OCI-LY1 (cell line): ENCODE data around the gene BET1.

Experiments
- H2AFZ ChIP-seq: fragments of 200-600 bp; sonication (generic), shearing (Covaris generic); 2 replicates; pipeline ENCODE4 v1.6.0; 2014; ENCODE audit warnings: antibody characterized with exemption, mild to moderate bottlenecking, low read length
- H3F3A ChIP-seq: fragments of 200-600 bp; sonication (generic), shearing (Covaris generic); 2 replicates; pipeline ENCODE4 v1.6.0; 2014; ENCODE audit warnings: mild to moderate bottlenecking, antibody characterized with exemption, low read length, moderate library complexity; ENCODE audit not compliant: insufficient read depth
- H3K27ac ChIP-seq: fragments of 200-600 bp; sonication (generic); 2 replicates; pipeline ENCODE4 v1.5.1; 2014; ENCODE audit warnings: low read length, mixed run types, mild to moderate bottlenecking, low read depth; ENCODE audit not compliant: poor library complexity, severe bottlenecking
- H3K27me3 ChIP-seq: fragments of 200-600 bp; sonication (generic); 2 replicates; pipeline ENCODE4 v1.6.0; 2014; ENCODE audit warnings: antibody characterized with exemption, mild to moderate bottlenecking, low read length, moderate library complexity; ENCODE audit not compliant: insufficient read depth
- H3K36me3 ChIP-seq: fragments of 200-600 bp; sonication (generic); 2 replicates; pipeline ENCODE4 v1.6.1; 2014; ENCODE audit warnings: mild to moderate bottlenecking, antibody characterized with exemption, low read length, moderate library complexity, mixed read lengths; ENCODE audit not compliant: insufficient read depth
- H3K4me1 ChIP-seq: fragments of 200-600 bp; sonication (generic); 2 replicates; pipeline ENCODE4 v1.5.1; 2014; ENCODE audit warnings: mild to moderate bottlenecking, low read length, moderate library complexity; ENCODE audit not compliant: insufficient read depth, severe bottlenecking
- H3K4me2 ChIP-seq: fragments of 200-600 bp; sonication (generic), shearing (Covaris generic); 2 replicates; pipeline ENCODE4 v1.6.1; 2014; ENCODE audit warnings: low read length
- H3K4me3 ChIP-seq: fragments of 200-600 bp; sonication (generic); 2 replicates; pipeline ENCODE4 v1.5.1; 2014; ENCODE audit warnings: low read length, low read depth, mild to moderate bottlenecking, mixed read lengths; ENCODE audit not compliant: poor library complexity, severe bottlenecking
- H3K79me2 ChIP-seq: fragments of 200-600 bp; shearing (Covaris generic); 2 replicates; pipeline ENCODE4 v1.6.1; 2016; ENCODE audit warnings: mixed run types, low read length, mixed read lengths; ENCODE audit not compliant: insufficient read depth
- H3K9ac ChIP-seq: fragments of 200-600 bp; sonication (generic), shearing (Covaris generic); 2 replicates; pipeline ENCODE4 v1.6.1; 2014; ENCODE audit warnings: mild to moderate bottlenecking, low read length, mixed read lengths
- H3K9me2 ChIP-seq: fragments of 200-600 bp; sonication (generic), shearing (Covaris generic); 2 replicates; pipeline ENCODE4 v1.6.1; 2014; ENCODE audit warnings: low read depth, mild to moderate bottlenecking, low read length, mixed read lengths
- H3K9me3 ChIP-seq: fragments of 200-600 bp; shearing (Covaris generic); 2 replicates; pipeline ENCODE4 v1.6.1; 2014; ENCODE audit warnings: low read length, mixed read lengths
- H4K20me1 ChIP-seq: fragments of 200-600 bp; sonication (generic), shearing (Covaris generic); 2 replicates; pipeline ENCODE4 v1.6.0; 2016; ENCODE audit warnings: mild to moderate bottlenecking, low read length; ENCODE audit not compliant: insufficient read depth
- CTCF ChIP-seq: fragments of 200-600 bp; sonication (generic), shearing (Covaris generic); IDR thresholded peaks from 2 replicates; pipeline ENCODE4 v1.5.1; 2017; ENCODE audit warnings: mild to moderate bottlenecking, antibody characterized with exemption, low read length, moderate library complexity, mixed read lengths
- EZH2 ChIP-seq: fragments of 200-600 bp; sonication (generic), shearing (Covaris generic); IDR thresholded peaks from 2 replicates; pipeline ENCODE4 v1.8.0; 2017; ENCODE audit warnings: borderline replicate concordance, mixed run types, mild to moderate bottlenecking, antibody characterized with exemption, low read length, moderate library complexity, mixed read lengths

The BET1 gene

GRCh38 chr7:94022550-94022949 is 18.4 kb upstream of the BET1 start:
- Histone ChIP-seq H3F3A (no peaks in the 10 kb centered on the region), H3K27ac (peak overlapping the region; percentile 48), H3K4me3 (peak overlapping the region; percentile 40), H3K9ac (peak overlapping the region; percentile 29; the same call in 1 of the 2 replicates), H3K4me1 (peaks cover 17% of the 10 kb centered on the region), H3K27me3 (no peaks in the 10 kb centered on the region), H3K9me3 (no peaks in the 10 kb centered on the region), H3K36me3 (no peaks in the 10 kb centered on the region; the same call in 1 of the 2 replicates), H3K9me2 (no peaks in the 10 kb centered on the region; the same call in 1 of the 2 replicates), H3K79me2 (no peaks in the 10 kb centered on the region), H2AFZ (peak overlapping the region; percentile 86), H4K20me1 (no peaks in the 10 kb centered on the region), H3K4me2 (peak overlapping the region; percentile 43)
- TF ChIP-seq EZH2: no peak
- TF ChIP-seq CTCF: no peak

GRCh38 chr7:94016786-94017185 is 12.6 kb upstream of the BET1 start:
- no peaks in the 10 kb centered on the region for H3K4me1 ChIP-seq
- no peak overlapping the region for H3K4me2 ChIP-seq
- H4K20me1 ChIP-seq: no peaks in the 10 kb centered on the region
- H3F3A ChIP-seq: no peaks in the 10 kb centered on the region
- TF ChIP-seq CTCF: no peak
- TF ChIP-seq EZH2: no peak
- H3K36me3 ChIP-seq: no peaks in the 10 kb centered on the region; the same call in 1 of the 2 replicates
- H2AFZ ChIP-seq: no peak overlapping the region
- no peaks in the 10 kb centered on the region for H3K9me3 ChIP-seq
- no peak overlapping the region for H3K27ac ChIP-seq
- no peak overlapping the region for H3K9ac ChIP-seq
- H3K4me3 ChIP-seq: no peak overlapping the region
- H3K27me3 ChIP-seq: no peaks in the 10 kb centered on the region
- H3K79me2 ChIP-seq: no peaks in the 10 kb centered on the region
- H3K9me2 ChIP-seq: no peaks in the 10 kb centered on the region; the same call in 1 of the 2 replicates

- no peaks in the 10 kb centered on the region for H4K20me1 ChIP-seq
- no peaks in the 10 kb centered on the region for H3K4me1 ChIP-seq
These were observed 11.4 kb upstream of the BET1 start for GRCh38 chr7:94015538-94015937.

More at GRCh38 chr7:94015538-94015937, 11.4 kb upstream of the BET1 start:
- Histone ChIP-seq H3K9ac (no peak overlapping the region), H3K4me2 (no peak overlapping the region), H3F3A (no peaks in the 10 kb centered on the region), H3K9me2 (no peaks in the 10 kb centered on the region; the same call in 1 of the 2 replicates), H2AFZ (no peak overlapping the region), H3K9me3 (no peaks in the 10 kb centered on the region), H3K4me3 (no peak overlapping the region), H3K27me3 (no peaks in the 10 kb centered on the region), H3K36me3 (no peaks in the 10 kb centered on the region; the same call in 1 of the 2 replicates), H3K79me2 (no peaks in the 10 kb centered on the region), H3K27ac (no peak overlapping the region)
- TF ChIP-seq CTCF (no peak), EZH2 (no peak)
